Fibroblast of the aortic adventitia (primary cell): Measurements from ENCODE around the gene KCNK5. TPM values are rescaled to one million over a fixed set of nuclear protein-coding genes. Genes with fewer than 3 reads are reported as not detected.

Experiments
- DNase-seq: peaks from one replicate; pipeline ENCODE4 v3.0.0-alpha.2; 2010; ENCODE audit warnings: low read depth
- H3K4me3 ChIP-seq: 2 replicates; pipeline ENCODE4 v1.5.1; 2011; ENCODE audit warnings: low read depth, mild to moderate bottlenecking, control low read depth, low read length, moderate library complexity
- CTCF ChIP-seq: IDR thresholded peaks from 2 replicates; pipeline ENCODE4 v1.5.1; 2011; ENCODE audit warnings: mild to moderate bottlenecking, low read length, control low read depth, inconsistent platforms; ENCODE audit not compliant: insufficient read depth
- total RNA-seq: library from RNA; depleted of rRNA; stranded (reverse); fragments of >200 nt; gene quantifications from 2 replicates; pipeline ENCODE4 v1.2.3, GENCODE V29; 2012; ENCODE audit warnings: low replicate concordance

Gene KCNK5
- under 0.01 TPM in 1 of 2 replicates, not detected in the other for total RNA-seq

- TF ChIP-seq CTCF: peak; percentile 27
- DNase-seq: peak; percentile 10
Measured at GRCh38 chr6:39228992-39229767, at the start of gene KCNK5. TSS of gene KCNK5 (minus strand) at chr6:39229475. CDS start at chr6:39229111, 364 bp downstream.

GRCh38 chr6:39276379-39276995 is 47.2 kb upstream of the KCNK5 start:
- DNase-seq: no peak

More at GRCh38 chr6:39228992-39229767, at the start of gene KCNK5:
- H3K4me3 ChIP-seq: peak within 1 kb of the TSS; percentile 41

GRCh38 chr6:39274903-39275302 is 45.6 kb upstream of the KCNK5 start:
- TF ChIP-seq CTCF: no peak
- no peak for DNase-seq
- H3K4me3 ChIP-seq: no peak overlapping the region

More at GRCh38 chr6:39276379-39276995, 47.2 kb upstream of the KCNK5 start:
- TF ChIP-seq CTCF: no peak
- H3K4me3 ChIP-seq: no peak overlapping the region

- DNase-seq: no peak
- TF ChIP-seq CTCF: no peak
- no peak overlapping the region for H3K4me3 ChIP-seq
Measured at GRCh38 chr6:39274471-39274870, 45.2 kb upstream of the KCNK5 start.

- DNase-seq: no peak
- no peak overlapping the region for H3K4me3 ChIP-seq
- no peak for TF ChIP-seq CTCF
Measured at GRCh38 chr6:39273406-39273821, 44.1 kb upstream of the KCNK5 start.

- TF ChIP-seq CTCF: no peak
- no peak overlapping the region for H3K4me3 ChIP-seq
- DNase-seq: no peak
Measured at GRCh38 chr6:39269961-39270360, 40.7 kb upstream of the KCNK5 start.
